ENCODE measurements around the gene MCHR1.

DNA sequence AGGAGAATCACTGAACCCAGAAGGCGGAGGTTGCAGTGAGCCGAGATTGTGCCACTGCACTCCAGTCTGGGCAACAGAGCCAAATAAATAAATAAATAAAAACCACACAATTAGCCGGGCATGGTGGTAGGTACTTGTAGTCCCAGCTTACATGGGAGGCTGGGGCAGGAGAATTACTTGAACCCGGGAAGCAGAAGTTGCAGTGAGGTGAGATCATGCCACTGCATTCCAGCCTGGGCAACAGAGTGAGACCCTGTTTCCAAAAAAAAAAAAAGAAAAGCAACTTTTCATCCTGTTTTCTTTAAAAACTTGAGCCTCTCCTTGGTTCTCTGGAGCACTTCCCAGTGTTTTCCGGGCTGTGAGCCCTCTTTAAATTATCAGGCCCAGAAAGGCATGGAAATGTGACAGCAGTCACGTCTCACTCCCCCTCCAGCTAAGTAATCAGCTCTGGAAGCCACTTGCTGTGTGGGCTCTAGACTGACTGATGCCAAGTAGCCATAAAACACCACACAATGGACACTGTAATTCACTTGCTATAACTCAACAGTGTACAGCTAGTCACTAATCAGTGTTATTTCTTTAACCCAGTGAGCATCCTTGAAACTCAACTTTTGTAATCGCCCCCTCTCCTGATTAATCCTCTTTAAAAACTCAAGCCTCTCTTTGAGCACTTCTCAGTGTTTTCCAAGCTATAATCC is 13.0 kb upstream of the MCHR1 start:
- TF ChIP-seq GATA3 (IDR thresholded peaks at IDR 0.05; ENCODE audit: low read depth, low read length), result no peak
- TF ChIP-seq GATA2 (IDR thresholded peaks at IDR 0.05; ENCODE audit: low read depth, low read length), result no peak

Data from SH-SY5Y (cell line).